ENCODE measurements around the gene BRSK2.

The BRSK2 gene

GRCh38 chr11:1345737-1346513, 43.8 kb upstream of the BRSK2 start:
- Histone ChIP-seq H3K27ac (ENCODE audit: extremely low read depth, low read depth, low read length) (no peak overlapping the region), H3K9me3 (ENCODE audit: control insufficient read depth, insufficient read depth, low read depth, low read length) (no peaks in the 10 kb centered on the region), H3K4me3 (ENCODE audit: low read depth, low read length) (no peak overlapping the region), H3K4me1 (ENCODE audit: control insufficient read depth, insufficient read depth, low read length) (no peaks in the 10 kb centered on the region), H3K36me3 (ENCODE audit: control insufficient read depth in 2 of 2, insufficient read depth in 1 of 2, low read length in 2 of 2) (no peaks in the 10 kb centered on the region)
- POLR2A ChIA-PET = no interaction called here
- TF ChIP-seq ZNF18 (tag by site-specific recombination; IDR thresholded peaks at IDR 0.05) = no peak
- TF ChIP-seq ZNF398 (tag by site-specific recombination; IDR thresholded peaks at IDR 0.05) = no peak
- no peak for TF ChIP-seq GLI2 (tag by site-specific recombination; IDR thresholded peaks at IDR 0.05; ENCODE audit: borderline replicate concordance, low read depth)
- TF ChIP-seq SCRT2 (tag by site-specific recombination; IDR thresholded peaks at IDR 0.05) = peak; percentile 56
- no peak for TF ChIP-seq ZNF211 (tag by site-specific recombination; IDR thresholded peaks at IDR 0.05; ENCODE audit: low read depth)
- CTCF ChIA-PET = no interaction called here

GRCh38 chr11:1346669-1347390, 42.9 kb upstream of the BRSK2 start:
- no peaks in the 10 kb centered on the region for H3K4me1 ChIP-seq (ENCODE audit: control insufficient read depth, insufficient read depth, low read length)
- H3K36me3 ChIP-seq (ENCODE audit: control insufficient read depth in 2 of 2, insufficient read depth in 1 of 2, low read length in 2 of 2) = no peaks in the 10 kb centered on the region
- H3K27ac ChIP-seq (ENCODE audit: extremely low read depth, low read depth, low read length) = no peak overlapping the region
- H3K9me3 ChIP-seq (ENCODE audit: control insufficient read depth, insufficient read depth, low read depth, low read length) = no peaks in the 10 kb centered on the region
- ChIA-PET POLR2A (no interaction called here), CTCF (no interaction called here)
- no peak overlapping the region for H3K4me3 ChIP-seq (ENCODE audit: low read depth, low read length)
- TF ChIP-seq ZNF280D (tag by site-specific recombination; IDR thresholded peaks at IDR 0.05) (no peak), ZNF202 (tag by site-specific recombination; IDR thresholded peaks at IDR 0.05; ENCODE audit: borderline replicate concordance) (no peak), ZNF157 (tag by site-specific recombination; IDR thresholded peaks at IDR 0.05) (no peak), GLI4 (tag by site-specific recombination; IDR thresholded peaks at IDR 0.05) (no peak), ZNF19 (tag by site-specific recombination; IDR thresholded peaks at IDR 0.05; ENCODE audit: low read depth) (no peak), ZNF555 (tag by site-specific recombination; conservative IDR thresholded peaks at IDR 0.05) (no peak), RBAK (tag by site-specific recombination; IDR thresholded peaks at IDR 0.05) (no peak), ZNF548 (tag by site-specific recombination; IDR thresholded peaks at IDR 0.05) (no peak), EGR2 (tag by site-specific recombination; IDR thresholded peaks at IDR 0.05; ENCODE audit: low read depth) (no peak), ZNF37A (tag by site-specific recombination; IDR thresholded peaks at IDR 0.05) (no peak), ZNF350 (tag by site-specific recombination; IDR thresholded peaks at IDR 0.05) (no peak), ZBTB44 (tag by site-specific recombination; IDR thresholded peaks at IDR 0.05) (no peak), ZNF398 (tag by site-specific recombination; IDR thresholded peaks at IDR 0.05) (no peak), REST (tag by site-specific recombination; IDR thresholded peaks at IDR 0.05) (no peak)

Measured in HEK293 (cell line).